K562 (cell line): ENCODE data around the gene OR10G4. TPM values are rescaled to one million over a fixed set of nuclear protein-coding genes. Genes with fewer than 3 reads are reported as not detected.

ENCODE experiments used
- CTBP1 ChIP-seq: fragments of 450-650 bp; IDR thresholded peaks from 2 replicates; pipeline ENCODE4 v1.6.1; 2016; ENCODE audit warnings: borderline replicate concordance
- EHMT2 ChIP-seq: fragments of 450-650 bp; IDR thresholded peaks from 2 replicates; pipeline ENCODE4 v1.6.1; 2018; ENCODE audit warnings: antibody characterized with exemption
- NFE2 ChIP-seq: IDR thresholded peaks from 2 replicates; pipeline ENCODE4 v1.6.1; 2014; ENCODE audit warnings: antibody characterized with exemption, low read depth
- SAFB ChIP-seq: fragments of 200-400 bp; formaldehyde crosslinking; IDR thresholded peaks from 2 replicates; pipeline ENCODE4 v1.6.1; 2017; ENCODE audit warnings: low read depth, low read length, borderline replicate concordance
- ZBTB2 ChIP-seq: fragments of 450-650 bp; IDR thresholded peaks from 2 replicates; pipeline ENCODE4 v1.6.1; 2016; ENCODE audit warnings: antibody characterized with exemption
- ZEB2 ChIP-seq: fragments of 450-650 bp; IDR thresholded peaks from 2 replicates; pipeline ENCODE4 v1.6.1; 2016
- ZNF780A ChIP-seq: fragments of 250-450 bp; sonication (Bioruptor Pico); IDR thresholded peaks from 2 replicates; pipeline ENCODE4 v1.5.0; 2021; ENCODE audit warnings: mild to moderate bottlenecking
- polyA plus RNA-seq, 8 experiments: library from polyadenylated mRNA; depleted of rRNA in 4 of 8; stranded (reverse) in 5 of 8; unstranded in 3 of 8; fragments of >200 nt; fragmentation: Nextera tagmentation in 2 of 8; fragmentation: Illumina TruSeq in 1 of 8; extraction: Ambion mirVana in 2 of 8; extraction: Trizol in 1 of 8; gene quantifications; 2 replicates each; pipeline versions ENCODE4 v1.2.1 to v1.2.3, GENCODE V29; 2011 to 2014; ENCODE audit warnings: inconsistent platforms in 1 of 8, missing spikeins in 1 of 8
- total RNA-seq, 7 experiments: library from RNA; depleted of rRNA in 6 of 7; stranded (reverse); fragments of >200 nt in 6 of 7; fragmentation: Illumina TruSeq in 2 of 7; extraction: Trizol in 2 of 7; gene quantifications; 2 replicates each; pipeline versions ENCODE4 v1.2.1 to v1.2.3, GENCODE V29; 2011 to 2021; ENCODE audit warnings: low replicate concordance in 1 of 7
- TF ChIP-seq, protein P1 (sequence below), 2 experiments: IDR thresholded peaks; 2 replicates each; pipeline ENCODE4 v1.6.1; 2011; ENCODE audit warnings: borderline replicate concordance in 1 of 2, control low read depth in 1 of 2, low read depth in 1 of 2, low read length in 1 of 2, mild to moderate bottlenecking in 1 of 2, mixed read lengths in 1 of 2, moderate library complexity in 1 of 2; ENCODE audit not compliant: insufficient read depth in 1 of 2, insufficient read length in 1 of 2, poor library complexity in 1 of 2, severe bottlenecking in 1 of 2; ENCODE audit errors: extremely low read depth in 1 of 2
- TF ChIP-seq, protein P2 (sequence below): fragments of 450-650 bp; IDR thresholded peaks from 2 replicates; pipeline ENCODE4 v1.6.1; 2016; ENCODE audit warnings: borderline replicate concordance
- TF ChIP-seq, protein P3 (sequence below): fragments of 450-650 bp; IDR thresholded peaks from 2 replicates; pipeline ENCODE4 v1.6.1; 2014; ENCODE audit warnings: low read depth, mild to moderate bottlenecking, moderate library complexity, borderline replicate concordance
- TF ChIP-seq, protein P4 (sequence below): fragments of 200-400 bp; formaldehyde crosslinking; IDR thresholded peaks from 2 replicates; pipeline ENCODE4 v1.6.1; 2017; ENCODE audit warnings: mild to moderate bottlenecking, low read depth, low read length, moderate library complexity

OR10G4 gene
- total and polyA plus RNA-seq, 9 of the 15 experiments (the other 6 are each of a cell fraction or from before 2014, with no cell fraction given) = not detected

- TF ChIP-seq, protein P1, sequence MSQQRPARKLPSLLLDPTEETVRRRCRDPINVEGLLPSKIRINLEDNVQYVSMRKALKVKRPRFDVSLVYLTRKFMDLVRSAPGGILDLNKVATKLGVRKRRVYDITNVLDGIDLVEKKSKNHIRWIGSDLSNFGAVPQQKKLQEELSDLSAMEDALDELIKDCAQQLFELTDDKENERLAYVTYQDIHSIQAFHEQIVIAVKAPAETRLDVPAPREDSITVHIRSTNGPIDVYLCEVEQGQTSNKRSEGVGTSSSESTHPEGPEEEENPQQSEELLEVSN (IDR thresholded peaks at IDR 0.05; ENCODE audit: borderline replicate concordance in 1 of 2, extremely low read depth in 1 of 2, insufficient read depth in 1 of 2, insufficient read length in 1 of 2, low read depth in 1 of 2, low read length in 1 of 2, poor library complexity in 1 of 2, severe bottlenecking in 1 of 2) = no peak
- TF ChIP-seq EHMT2 (no peak), NFE2 (peak; percentile 35; the same call in 1 of the 2 replicates), SAFB (no peak), ZNF780A (CRISPR knock-in tag) (no peak), CTBP1 (peak; percentile 69), ZEB2 (peak; percentile 81), ZBTB2 (no peak)
- TF ChIP-seq, protein P2, sequence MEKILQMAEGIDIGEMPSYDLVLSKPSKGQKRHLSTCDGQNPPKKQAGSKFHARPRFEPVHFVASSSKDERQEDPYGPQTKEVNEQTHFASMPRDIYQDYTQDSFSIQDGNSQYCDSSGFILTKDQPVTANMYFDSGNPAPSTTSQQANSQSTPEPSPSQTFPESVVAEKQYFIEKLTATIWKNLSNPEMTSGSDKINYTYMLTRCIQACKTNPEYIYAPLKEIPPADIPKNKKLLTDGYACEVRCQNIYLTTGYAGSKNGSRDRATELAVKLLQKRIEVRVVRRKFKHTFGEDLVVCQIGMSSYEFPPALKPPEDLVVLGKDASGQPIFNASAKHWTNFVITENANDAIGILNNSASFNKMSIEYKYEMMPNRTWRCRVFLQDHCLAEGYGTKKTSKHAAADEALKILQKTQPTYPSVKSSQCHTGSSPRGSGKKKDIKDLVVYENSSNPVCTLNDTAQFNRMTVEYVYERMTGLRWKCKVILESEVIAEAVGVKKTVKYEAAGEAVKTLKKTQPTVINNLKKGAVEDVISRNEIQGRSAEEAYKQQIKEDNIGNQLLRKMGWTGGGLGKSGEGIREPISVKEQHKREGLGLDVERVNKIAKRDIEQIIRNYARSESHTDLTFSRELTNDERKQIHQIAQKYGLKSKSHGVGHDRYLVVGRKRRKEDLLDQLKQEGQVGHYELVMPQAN = no peak
- TF ChIP-seq, protein P3, sequence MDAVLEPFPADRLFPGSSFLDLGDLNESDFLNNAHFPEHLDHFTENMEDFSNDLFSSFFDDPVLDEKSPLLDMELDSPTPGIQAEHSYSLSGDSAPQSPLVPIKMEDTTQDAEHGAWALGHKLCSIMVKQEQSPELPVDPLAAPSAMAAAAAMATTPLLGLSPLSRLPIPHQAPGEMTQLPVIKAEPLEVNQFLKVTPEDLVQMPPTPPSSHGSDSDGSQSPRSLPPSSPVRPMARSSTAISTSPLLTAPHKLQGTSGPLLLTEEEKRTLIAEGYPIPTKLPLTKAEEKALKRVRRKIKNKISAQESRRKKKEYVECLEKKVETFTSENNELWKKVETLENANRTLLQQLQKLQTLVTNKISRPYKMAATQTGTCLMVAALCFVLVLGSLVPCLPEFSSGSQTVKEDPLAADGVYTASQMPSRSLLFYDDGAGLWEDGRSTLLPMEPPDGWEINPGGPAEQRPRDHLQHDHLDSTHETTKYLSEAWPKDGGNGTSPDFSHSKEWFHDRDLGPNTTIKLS = no peak
- TF ChIP-seq, protein P4, sequence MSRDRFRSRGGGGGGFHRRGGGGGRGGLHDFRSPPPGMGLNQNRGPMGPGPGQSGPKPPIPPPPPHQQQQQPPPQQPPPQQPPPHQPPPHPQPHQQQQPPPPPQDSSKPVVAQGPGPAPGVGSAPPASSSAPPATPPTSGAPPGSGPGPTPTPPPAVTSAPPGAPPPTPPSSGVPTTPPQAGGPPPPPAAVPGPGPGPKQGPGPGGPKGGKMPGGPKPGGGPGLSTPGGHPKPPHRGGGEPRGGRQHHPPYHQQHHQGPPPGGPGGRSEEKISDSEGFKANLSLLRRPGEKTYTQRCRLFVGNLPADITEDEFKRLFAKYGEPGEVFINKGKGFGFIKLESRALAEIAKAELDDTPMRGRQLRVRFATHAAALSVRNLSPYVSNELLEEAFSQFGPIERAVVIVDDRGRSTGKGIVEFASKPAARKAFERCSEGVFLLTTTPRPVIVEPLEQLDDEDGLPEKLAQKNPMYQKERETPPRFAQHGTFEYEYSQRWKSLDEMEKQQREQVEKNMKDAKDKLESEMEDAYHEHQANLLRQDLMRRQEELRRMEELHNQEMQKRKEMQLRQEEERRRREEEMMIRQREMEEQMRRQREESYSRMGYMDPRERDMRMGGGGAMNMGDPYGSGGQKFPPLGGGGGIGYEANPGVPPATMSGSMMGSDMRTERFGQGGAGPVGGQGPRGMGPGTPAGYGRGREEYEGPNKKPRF = no peak
Measured at GRCh38 chr11:123977731-123978347, 35.0 kb upstream of the OR10G4 start, which contains the start of gene OR10S1 (continued).
